ENCODE measurements around the gene R3HDM1.
"Not testable (repeated sequence)": the region's sequence is repeated elsewhere in the genome, so short reads cannot be mapped to it uniquely, and the experiment has no call there.

The R3HDM1 gene

DNA sequence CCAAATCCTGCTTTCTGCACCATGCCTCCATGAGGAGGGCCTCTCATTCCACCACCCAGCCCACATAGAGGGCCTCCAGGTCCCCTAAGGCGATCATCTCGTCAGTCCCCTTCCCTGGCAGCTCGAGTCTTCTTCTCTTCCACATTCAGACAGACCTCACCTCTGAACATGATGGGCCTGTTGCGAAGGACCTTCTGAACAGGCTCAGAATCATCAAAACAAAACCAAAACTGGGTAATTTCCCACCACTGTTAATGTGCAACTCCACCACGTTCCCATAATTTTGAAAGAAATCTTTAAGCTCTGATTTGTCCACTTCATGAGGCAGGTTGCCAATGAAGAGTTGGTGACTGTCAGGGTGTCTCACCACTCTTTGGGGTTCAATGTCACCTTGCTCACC, 20.7 kb upstream of the R3HDM1 start:
- no peak overlapping the region for H3K4me3 ChIP-seq (ENCODE audit: control insufficient read depth, low read depth, low read length)
- TF ChIP-seq, protein P1, sequence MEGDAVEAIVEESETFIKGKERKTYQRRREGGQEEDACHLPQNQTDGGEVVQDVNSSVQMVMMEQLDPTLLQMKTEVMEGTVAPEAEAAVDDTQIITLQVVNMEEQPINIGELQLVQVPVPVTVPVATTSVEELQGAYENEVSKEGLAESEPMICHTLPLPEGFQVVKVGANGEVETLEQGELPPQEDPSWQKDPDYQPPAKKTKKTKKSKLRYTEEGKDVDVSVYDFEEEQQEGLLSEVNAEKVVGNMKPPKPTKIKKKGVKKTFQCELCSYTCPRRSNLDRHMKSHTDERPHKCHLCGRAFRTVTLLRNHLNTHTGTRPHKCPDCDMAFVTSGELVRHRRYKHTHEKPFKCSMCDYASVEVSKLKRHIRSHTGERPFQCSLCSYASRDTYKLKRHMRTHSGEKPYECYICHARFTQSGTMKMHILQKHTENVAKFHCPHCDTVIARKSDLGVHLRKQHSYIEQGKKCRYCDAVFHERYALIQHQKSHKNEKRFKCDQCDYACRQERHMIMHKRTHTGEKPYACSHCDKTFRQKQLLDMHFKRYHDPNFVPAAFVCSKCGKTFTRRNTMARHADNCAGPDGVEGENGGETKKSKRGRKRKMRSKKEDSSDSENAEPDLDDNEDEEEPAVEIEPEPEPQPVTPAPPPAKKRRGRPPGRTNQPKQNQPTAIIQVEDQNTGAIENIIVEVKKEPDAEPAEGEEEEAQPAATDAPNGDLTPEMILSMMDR (IDR thresholded peaks at IDR 0.05; ENCODE audit: control insufficient read depth, insufficient read depth, low read depth, low read length, missing control alignments), result no peak
- no peak for DNase-seq (ENCODE audit: low read depth)

DNA sequence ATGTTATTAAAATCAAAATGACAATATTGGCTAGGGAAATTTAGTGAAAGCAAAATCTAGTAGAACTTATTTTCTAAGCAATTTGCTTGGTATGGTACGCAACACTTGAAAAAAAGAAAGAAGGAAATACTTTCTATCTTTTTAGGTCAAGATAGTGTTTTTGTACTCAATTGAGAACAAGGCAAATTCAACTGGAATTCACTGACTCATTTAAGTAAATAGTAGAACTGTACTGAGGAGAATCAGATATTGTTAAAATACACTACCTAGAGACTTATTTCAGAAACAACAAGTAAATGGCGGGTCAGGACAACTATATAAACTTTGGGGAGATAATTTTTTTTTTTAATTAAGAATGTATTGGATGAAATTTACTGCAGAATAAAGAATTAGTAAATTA, 19.2 kb upstream of the R3HDM1 start:
- H3K4me3 ChIP-seq (ENCODE audit: control insufficient read depth, low read depth, low read length), result no peak overlapping the region
- DNase-seq (ENCODE audit: low read depth), result no peak
- TF ChIP-seq, protein P1 (IDR thresholded peaks at IDR 0.05; ENCODE audit: control insufficient read depth, insufficient read depth, low read depth, low read length, missing control alignments), result no peak

DNA sequence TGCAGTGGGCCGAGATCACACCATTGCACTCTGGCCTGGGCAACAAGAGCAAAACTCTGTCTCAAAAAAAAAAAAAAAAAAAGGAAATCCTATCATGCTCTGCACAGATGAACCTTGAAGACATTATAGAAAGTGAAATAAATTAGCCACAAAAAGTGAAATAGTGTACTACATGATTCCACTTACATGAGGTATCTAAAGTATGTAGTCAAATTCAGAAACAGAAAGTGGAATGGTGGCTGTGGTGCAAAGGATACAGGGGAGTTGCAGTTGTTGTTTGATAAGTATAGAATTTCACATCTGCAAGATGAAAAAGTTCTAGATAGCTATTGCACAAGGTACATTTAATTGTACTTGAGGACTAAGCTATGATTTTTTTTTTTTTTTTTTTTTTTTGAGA, 5.5 kb upstream of the R3HDM1 start:
- no peak for DNase-seq (ENCODE audit: low read depth)
- TF ChIP-seq, protein P1 (IDR thresholded peaks at IDR 0.05; ENCODE audit: control insufficient read depth, insufficient read depth, low read depth, low read length, missing control alignments), result no peak

DNA sequence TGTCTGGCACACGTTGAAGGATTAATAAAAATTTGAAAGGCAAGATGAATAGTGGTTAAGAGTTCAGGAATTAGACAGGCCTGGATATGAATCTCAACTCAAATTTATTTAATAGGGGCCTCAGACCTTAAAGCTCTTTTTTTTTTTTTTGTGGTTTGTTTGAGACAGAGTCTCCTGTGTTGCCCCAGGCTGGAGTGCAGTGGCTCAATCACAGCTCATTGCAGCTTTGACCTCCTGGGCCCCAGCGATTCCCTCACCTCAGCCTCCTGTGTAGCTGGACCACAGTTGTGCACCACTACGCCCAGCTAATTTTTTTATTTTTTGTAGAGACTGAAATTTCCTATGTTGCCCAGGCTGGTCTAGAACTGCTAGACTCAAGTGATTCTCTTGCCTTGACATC, 3.3 kb upstream of the R3HDM1 start:
- DNase-seq (ENCODE audit: low read depth), result no peak
- TF ChIP-seq, protein P1 (IDR thresholded peaks at IDR 0.05; ENCODE audit: control insufficient read depth, insufficient read depth, low read depth, low read length, missing control alignments), result no peak
- H3K4me3 ChIP-seq (ENCODE audit: control insufficient read depth, low read depth, low read length), result no peak overlapping the region

More for the DNA sequence above, 5.5 kb upstream of the R3HDM1 start:
- H3K4me3 ChIP-seq (ENCODE audit: control insufficient read depth, low read depth, low read length), result no peak overlapping the region

DNA sequence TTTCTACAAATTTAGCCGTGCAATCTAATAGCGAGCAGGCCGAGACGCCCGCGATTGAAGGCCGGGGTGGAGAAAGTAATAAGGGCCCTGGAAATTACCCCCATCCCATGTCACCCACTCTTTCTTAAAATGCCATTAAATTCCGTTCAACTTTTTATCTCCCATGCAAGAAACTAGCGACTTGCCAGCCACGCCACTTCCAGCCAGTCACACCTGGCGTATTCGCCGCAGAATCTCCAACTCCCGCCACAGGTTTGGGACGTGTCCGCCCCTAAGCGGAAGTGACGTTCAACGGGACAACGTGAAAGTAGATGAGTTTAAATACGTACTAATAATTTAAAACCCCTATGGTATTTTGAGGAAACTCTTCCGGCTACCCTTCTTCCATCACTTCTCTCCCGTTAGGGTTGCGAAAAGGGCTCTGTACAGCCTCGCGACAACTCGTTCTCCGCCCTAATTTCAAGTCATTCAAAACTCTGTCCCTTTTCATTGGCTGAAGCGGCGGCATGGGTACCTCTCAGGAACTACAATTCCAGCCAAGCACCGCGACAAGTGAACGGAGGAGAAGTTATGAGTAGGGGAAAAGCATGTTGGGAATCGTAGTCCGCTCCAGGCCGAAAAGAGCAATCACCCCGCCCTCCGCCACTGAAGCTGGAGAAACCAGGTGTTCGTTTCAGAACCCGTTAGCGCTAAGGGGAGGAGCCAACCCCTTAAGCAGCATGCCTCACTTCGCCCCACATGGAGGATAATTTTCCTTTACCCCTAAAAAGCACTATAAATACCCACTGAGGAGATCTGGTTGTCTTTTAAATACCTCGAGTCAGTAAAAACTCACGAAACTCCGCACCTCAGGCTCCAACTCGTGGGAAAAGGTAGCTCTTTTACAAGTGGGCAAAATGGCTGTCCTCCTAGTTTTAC, 712 bp upstream of the R3HDM1 start, which contains the start of gene ZRANB3:
ZRANB3 (minus strand) TSS at position 906 of the 918 bp plus-strand sequence.
- TF ChIP-seq, protein P1 (IDR thresholded peaks at IDR 0.05; ENCODE audit: control insufficient read depth, insufficient read depth, low read depth, low read length, missing control alignments), result no peak

DNA sequence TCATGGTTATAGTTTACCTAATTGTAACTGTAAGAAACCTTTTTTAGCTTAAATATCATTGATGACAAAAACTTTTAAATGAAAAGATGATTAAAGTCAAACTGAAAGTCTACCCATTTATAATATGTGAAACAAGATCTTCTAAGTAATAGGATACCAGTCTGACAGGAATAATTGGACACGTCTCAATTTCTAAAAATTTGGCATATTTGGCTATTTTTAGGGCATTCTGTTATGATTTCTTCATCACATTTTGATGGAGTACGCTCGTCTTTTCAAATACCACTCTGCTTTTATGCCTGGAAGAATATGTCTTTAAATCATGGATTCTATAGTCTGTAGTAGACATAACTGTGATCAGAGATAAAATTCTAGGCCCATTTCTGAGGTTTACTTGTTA, 1.3 kb downstream of the R3HDM1 start:
- peak overlapping the region; percentile 98; the same call in 1 of the 2 replicates for H3K4me3 ChIP-seq (ENCODE audit: control insufficient read depth, low read depth, low read length)
- TF ChIP-seq, protein P1 (IDR thresholded peaks at IDR 0.05; ENCODE audit: control insufficient read depth, insufficient read depth, low read depth, low read length, missing control alignments), result no peak
- no peak for DNase-seq (ENCODE audit: low read depth)

More for the DNA sequence above, 712 bp upstream of the R3HDM1 start, which contains the start of gene ZRANB3:
- peak; percentile 91 for DNase-seq (ENCODE audit: low read depth)
- H3K4me3 ChIP-seq (ENCODE audit: control insufficient read depth, low read depth, low read length), result peak within 1 kb of the TSS; percentile 98

DNA sequence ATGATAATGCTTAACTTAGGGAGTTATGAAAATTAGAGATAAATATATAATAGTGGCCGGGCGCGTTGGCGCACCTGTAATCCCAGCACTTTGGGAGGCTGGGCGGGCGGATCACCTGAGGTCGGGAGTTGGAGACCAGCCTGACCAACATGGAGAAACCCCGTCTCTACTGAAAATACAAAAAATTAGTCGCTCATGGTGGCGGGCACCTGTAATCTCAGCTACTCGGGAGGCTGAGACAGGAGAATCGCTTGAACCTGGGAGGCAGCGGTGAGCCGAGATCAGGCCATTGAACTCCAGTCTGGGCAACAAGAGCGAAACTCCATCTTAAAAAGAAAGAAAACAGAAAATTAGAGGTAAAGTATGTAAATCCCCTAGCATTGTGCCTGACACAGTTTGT, 2.3 kb downstream of the R3HDM1 start:
- not testable (repeated sequence) for DNase-seq (ENCODE audit: low read depth); H3K4me3 ChIP-seq (ENCODE audit: control insufficient read depth, low read depth, low read length)
